Uterus (tissue), 4 donors: Measurements from ENCODE around the gene AUH. TPM values are rescaled to one million over a fixed set of nuclear protein-coding genes. Genes with fewer than 3 reads are reported as not detected.

Source experiments
- DNase-seq, 2 donors: peaks; one replicate each; pipeline ENCODE4 v3.0.0-alpha.2; 2019 to 2020
- H3K27ac ChIP-seq, 2 donors: fragments of 200-600 bp; sonication (generic); 1 replicate in 1 of 2; 2 replicates in 1 of 2; pipeline ENCODE4 v1.5.1; 2016 to 2018
- H3K27me3 ChIP-seq, 2 donors: fragments of 200-600 bp; sonication (generic); one replicate each; pipeline ENCODE4 v1.5.1; 2018 to 2019; ENCODE audit warnings: control low read depth in 1 of 2
- H3K36me3 ChIP-seq, 2 donors: fragments of 200-600 bp; sonication (generic); one replicate each; pipeline ENCODE4 v1.5.1; 2019; ENCODE audit warnings: control low read depth in 1 of 2
- H3K4me1 ChIP-seq, 2 donors: fragments of 200-600 bp; sonication (generic); one replicate each; pipeline ENCODE4 v1.5.1; 2018 to 2019; ENCODE audit warnings: control low read depth in 1 of 2
- H3K4me3 ChIP-seq, 2 donors: fragments of 200-600 bp; sonication (generic); 1 replicate in 1 of 2; 2 replicates in 1 of 2; pipeline ENCODE4 v1.5.1; 2018 to 2019; ENCODE audit warnings: mild to moderate bottlenecking in 1 of 2
- H3K9me3 ChIP-seq, 2 donors: fragments of 200-600 bp; sonication (generic); one replicate each; pipeline ENCODE4 v1.5.1; 2019; ENCODE audit warnings: control low read depth in 1 of 2
- CTCF ChIP-seq, 4 experiments: fragments of 200-600 bp in 2 of 4; fragments of 450-650 bp in 2 of 4; sonication (generic) in 2 of 4; IDR thresholded peaks; one replicate each; pipeline ENCODE4 v1.5.1; 2016 to 2019; ENCODE audit warnings: antibody characterized with exemption in 4 of 4, mild to moderate bottlenecking in 2 of 4, moderate library complexity in 1 of 4
- POLR2A ChIP-seq, 2 donors: fragments of 450-650 bp; IDR thresholded peaks; one replicate each; pipeline ENCODE4 v1.6.1; 2016; ENCODE audit warnings: antibody characterized with exemption in 2 of 2, mild to moderate bottlenecking in 1 of 2, moderate library complexity in 1 of 2
- intact Hi-C: fragments of 100-400 bp; cut with DNase I; formaldehyde crosslinking; loops from one replicate; pipeline ENCODE4 v1.15.1; 2023; ENCODE audit warnings: low total_unique reads
- total RNA-seq, 4 donors: library from RNA; depleted of rRNA in 3 of 4; stranded (reverse); fragments of >200 nt in 3 of 4; gene quantifications; one replicate each; pipeline versions ENCODE4 v1.1.0 to v1.2.4, GENCODE V29; 2014 to 2023
- donor health status: DM: yes; HTN: yes; CAD: no.

AUH gene
- total RNA-seq, 4 donors from 2014 or later, result 4.4 to 36.7 (median 23.7) TPM

GRCh38 chr9:91176426-91176825 is 185.3 kb downstream of the AUH start:
- no peaks in the 10 kb centered on the region for H3K27me3 ChIP-seq
- H3K27ac ChIP-seq, result no peak overlapping the region
- H3K9me3 ChIP-seq, result no peaks in the 10 kb centered on the region
- no peaks in the 10 kb centered on the region for H3K36me3 ChIP-seq
- intact Hi-C loops, result no loop called here
- TF ChIP-seq POLR2A (IDR thresholded peaks at IDR 0.05) (no peak), CTCF (IDR thresholded peaks at IDR 0.05) (no peak)
- no peak for DNase-seq
- H3K4me1 ChIP-seq, result no peaks in the 10 kb centered on the region
- H3K4me3 ChIP-seq, result no peak overlapping the region

GRCh38 chr9:91174772-91175171 is 186.9 kb downstream of the AUH start:
- no peak for DNase-seq
- H3K9me3 ChIP-seq, result no peaks in the 10 kb centered on the region
- intact Hi-C loops, result no loop called here
- H3K27me3 ChIP-seq, result no peaks in the 10 kb centered on the region
- TF ChIP-seq CTCF (IDR thresholded peaks at IDR 0.05) (no peak), POLR2A (IDR thresholded peaks at IDR 0.05) (no peak)
- H3K4me1 ChIP-seq, result no peaks in the 10 kb centered on the region
- H3K4me3 ChIP-seq, result no peak overlapping the region
- no peaks in the 10 kb centered on the region for H3K36me3 ChIP-seq
- no peak overlapping the region for H3K27ac ChIP-seq

GRCh38 chr9:91172329-91172728 is 189.4 kb downstream of the AUH start:
- Histone ChIP-seq H3K36me3 (no peaks in the 10 kb centered on the region), H3K27ac (no peak overlapping the region), H3K4me1 (no peaks in the 10 kb centered on the region), H3K4me3 (no peak overlapping the region), H3K27me3 (no peaks in the 10 kb centered on the region), H3K9me3 (no peaks in the 10 kb centered on the region)
- intact Hi-C loops, result no loop called here
- DNase-seq, result no peak
- TF ChIP-seq CTCF (IDR thresholded peaks at IDR 0.05), result no peak

GRCh38 chr9:91170951-91171350 is 190.8 kb downstream of the AUH start:
- Histone ChIP-seq H3K27ac (no peak overlapping the region), H3K4me1 (no peaks in the 10 kb centered on the region), H3K9me3 (no peaks in the 10 kb centered on the region), H3K36me3 (no peaks in the 10 kb centered on the region), H3K27me3 (no peaks in the 10 kb centered on the region), H3K4me3 (no peak overlapping the region)
- no peak for DNase-seq
- no peak for TF ChIP-seq POLR2A (IDR thresholded peaks at IDR 0.05)
- TF ChIP-seq CTCF (IDR thresholded peaks at IDR 0.05), result no peak
- intact Hi-C loops, result no loop called here

GRCh38 chr9:91166796-91167366 is 194.8 kb downstream of the AUH start:
- DNase-seq, result no peak
- intact Hi-C loops, result no loop called here

More at GRCh38 chr9:91166796-91167366, 194.8 kb downstream of the AUH start:
- H3K4me1 ChIP-seq, result no peaks in the 10 kb centered on the region
- TF ChIP-seq CTCF (IDR thresholded peaks at IDR 0.05) (no peak), POLR2A (IDR thresholded peaks at IDR 0.05) (no peak)
- H3K9me3 ChIP-seq, result no peaks in the 10 kb centered on the region
- no peak overlapping the region for H3K27ac ChIP-seq
- no peaks in the 10 kb centered on the region for H3K27me3 ChIP-seq
- no peaks in the 10 kb centered on the region for H3K36me3 ChIP-seq
- no peak overlapping the region for H3K4me3 ChIP-seq
